HL-60 (cell line): ENCODE results near the gene AKAP6.

ENCODE experiments used
- CTCF ChIP-seq: IDR thresholded peaks from one replicate; pipeline ENCODE4 v1.5.1; 2011; ENCODE audit warnings: low read length, control low read depth, inconsistent platforms; ENCODE audit not compliant: insufficient read depth
- GABPA ChIP-seq: IDR thresholded peaks from 2 replicates; pipeline ENCODE4 v1.6.1; 2012; ENCODE audit warnings: low read depth
- REST ChIP-seq: IDR thresholded peaks from 2 replicates; pipeline ENCODE4 v1.6.1; 2012; ENCODE audit warnings: low read depth; ENCODE audit not compliant: insufficient replicate concordance
- SPI1 ChIP-seq: IDR thresholded peaks from 2 replicates; pipeline ENCODE4 v1.6.1; 2012; ENCODE audit warnings: low read depth, mild to moderate bottlenecking, borderline replicate concordance

- TF ChIP-seq CTCF (no peak), SPI1 (no peak), GABPA (no peak), REST (no peak)
These were observed 479.5 kb downstream of the AKAP6 start for GRCh38 chr14:32808644-32809043.
